ENCODE measurements around the gene SYMPK.

The SYMPK gene

DNA sequence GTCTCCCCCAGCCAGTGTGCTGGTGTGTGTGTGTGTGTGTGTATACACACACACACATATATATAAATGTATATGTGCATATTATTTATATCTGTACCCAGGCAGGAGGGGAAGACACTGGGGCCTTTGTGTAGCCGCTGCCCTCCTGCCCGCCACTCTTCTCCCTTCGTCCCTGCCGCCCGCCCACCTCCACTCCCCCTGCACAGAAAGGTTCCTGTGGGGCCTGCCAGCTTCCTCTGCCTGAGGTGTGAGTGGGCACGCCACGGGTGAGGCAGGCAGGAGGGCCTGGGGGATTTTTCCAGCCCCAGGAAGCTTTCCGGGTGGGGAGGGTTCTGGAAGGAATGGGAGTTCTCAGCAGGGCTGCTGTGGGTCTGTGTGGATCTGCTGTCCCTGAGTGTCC is 16.1 kb upstream of the SYMPK start:
- H3K9me3 ChIP-seq, result no peaks in the 10 kb centered on the region
- DNase-seq, result no peak
- H3K27me3 ChIP-seq, result no peaks in the 10 kb centered on the region
- TF ChIP-seq, protein P1, sequence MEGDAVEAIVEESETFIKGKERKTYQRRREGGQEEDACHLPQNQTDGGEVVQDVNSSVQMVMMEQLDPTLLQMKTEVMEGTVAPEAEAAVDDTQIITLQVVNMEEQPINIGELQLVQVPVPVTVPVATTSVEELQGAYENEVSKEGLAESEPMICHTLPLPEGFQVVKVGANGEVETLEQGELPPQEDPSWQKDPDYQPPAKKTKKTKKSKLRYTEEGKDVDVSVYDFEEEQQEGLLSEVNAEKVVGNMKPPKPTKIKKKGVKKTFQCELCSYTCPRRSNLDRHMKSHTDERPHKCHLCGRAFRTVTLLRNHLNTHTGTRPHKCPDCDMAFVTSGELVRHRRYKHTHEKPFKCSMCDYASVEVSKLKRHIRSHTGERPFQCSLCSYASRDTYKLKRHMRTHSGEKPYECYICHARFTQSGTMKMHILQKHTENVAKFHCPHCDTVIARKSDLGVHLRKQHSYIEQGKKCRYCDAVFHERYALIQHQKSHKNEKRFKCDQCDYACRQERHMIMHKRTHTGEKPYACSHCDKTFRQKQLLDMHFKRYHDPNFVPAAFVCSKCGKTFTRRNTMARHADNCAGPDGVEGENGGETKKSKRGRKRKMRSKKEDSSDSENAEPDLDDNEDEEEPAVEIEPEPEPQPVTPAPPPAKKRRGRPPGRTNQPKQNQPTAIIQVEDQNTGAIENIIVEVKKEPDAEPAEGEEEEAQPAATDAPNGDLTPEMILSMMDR (IDR thresholded peaks at IDR 0.05; ENCODE audit: low read depth, low read length), result no peak
- H3K4me1 ChIP-seq, result no peaks in the 10 kb centered on the region
- peaks cover 4% of the 10 kb centered on the region for H3K36me3 ChIP-seq
- H3K4me3 ChIP-seq (ENCODE audit: low read depth, low read length), result no peak overlapping the region

DNA sequence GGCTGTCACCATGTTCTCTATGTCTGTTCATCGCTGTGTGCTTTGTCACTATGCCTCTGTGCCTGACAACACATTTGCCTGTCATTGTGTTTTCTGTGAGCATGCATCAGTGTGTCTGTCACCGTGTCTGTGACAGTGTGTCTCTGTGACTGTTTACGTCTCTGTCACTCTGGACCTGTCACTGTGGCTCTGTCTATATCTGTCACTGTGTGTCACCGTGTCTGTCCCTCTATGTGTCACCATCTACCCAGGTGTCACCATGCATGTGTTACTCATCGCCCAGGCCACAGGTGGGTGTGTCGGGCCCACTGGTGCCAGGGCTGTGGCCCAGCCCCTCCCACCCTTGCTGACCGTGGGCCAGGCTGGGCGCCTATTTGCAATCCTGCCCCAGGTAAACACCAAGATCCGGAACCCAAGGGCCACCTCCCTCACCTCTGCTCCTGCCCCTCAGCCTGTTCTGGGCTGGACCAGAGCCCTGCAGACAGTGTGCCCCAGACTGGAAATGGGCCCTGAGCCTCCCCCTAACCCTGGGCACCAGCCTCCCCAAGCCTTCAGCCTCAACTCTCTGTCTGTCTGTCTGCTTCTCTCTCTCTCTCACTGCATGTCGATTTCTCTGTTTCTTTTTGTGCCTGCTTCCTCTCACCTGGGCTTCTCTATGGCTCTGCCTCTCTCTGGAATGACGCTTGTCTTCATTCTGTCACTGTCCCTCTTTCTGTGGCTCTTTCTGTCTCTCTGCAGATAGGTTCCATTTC is 15.3 kb upstream of the SYMPK start:
- Histone ChIP-seq H3K4me1 (no peaks in the 10 kb centered on the region), H3K36me3 (no peaks in the 10 kb centered on the region), H3K27me3 (no peaks in the 10 kb centered on the region), H3K9me3 (no peaks in the 10 kb centered on the region), H3K4me3 (ENCODE audit: low read depth, low read length) (no peak overlapping the region)
- TF ChIP-seq, protein P1 (IDR thresholded peaks at IDR 0.05; ENCODE audit: low read depth, low read length), result no peak
- DNase-seq, result no peak

DNA sequence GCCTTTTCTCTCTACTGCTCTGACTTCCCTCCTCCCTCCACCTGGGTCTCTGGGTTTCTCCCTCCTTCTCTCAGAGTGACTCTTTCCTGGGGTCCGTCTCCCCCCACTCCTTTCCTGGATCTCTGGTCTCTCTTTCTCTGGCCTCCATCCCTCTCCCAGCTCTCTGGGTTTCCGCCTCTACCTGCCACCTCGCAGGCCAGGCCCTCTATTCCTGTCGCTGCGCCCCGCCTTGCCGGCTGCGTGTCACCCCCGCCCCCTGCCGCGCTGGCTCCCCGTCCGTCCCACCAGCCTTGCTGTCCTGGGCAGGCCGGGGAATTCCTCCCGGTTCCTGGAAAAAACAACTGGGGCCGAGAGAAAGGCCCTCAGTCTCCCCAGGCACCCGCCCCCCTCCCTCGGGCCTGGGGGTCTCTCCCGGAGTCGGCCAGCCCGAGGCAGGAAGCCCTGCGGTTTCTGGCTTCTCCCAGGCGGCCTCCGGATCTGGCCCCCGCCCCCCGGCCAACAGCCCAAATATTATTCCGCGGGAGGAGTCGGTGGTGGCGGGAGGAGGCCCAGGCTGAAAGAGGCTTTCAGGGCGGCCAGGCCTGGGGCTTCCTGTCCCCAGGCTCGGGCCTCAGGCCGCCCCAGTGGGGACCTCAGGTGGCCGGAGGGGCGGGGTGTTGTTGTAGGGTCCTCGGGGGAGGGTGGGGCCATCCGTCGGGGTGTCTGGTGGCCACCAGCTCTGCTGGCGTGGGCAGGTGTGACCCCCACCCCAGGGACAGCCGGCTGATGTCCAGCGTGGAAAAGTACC is 13.7 kb upstream of the SYMPK start:
- Histone ChIP-seq H3K4me3 (ENCODE audit: low read depth, low read length) (no peak overlapping the region), H3K36me3 (no peaks in the 10 kb centered on the region), H3K9me3 (no peaks in the 10 kb centered on the region), H3K4me1 (no peaks in the 10 kb centered on the region), H3K27me3 (no peaks in the 10 kb centered on the region)
- TF ChIP-seq, protein P1 (IDR thresholded peaks at IDR 0.05; ENCODE audit: low read depth, low read length), result no peak
- DNase-seq, result no peak

DNA sequence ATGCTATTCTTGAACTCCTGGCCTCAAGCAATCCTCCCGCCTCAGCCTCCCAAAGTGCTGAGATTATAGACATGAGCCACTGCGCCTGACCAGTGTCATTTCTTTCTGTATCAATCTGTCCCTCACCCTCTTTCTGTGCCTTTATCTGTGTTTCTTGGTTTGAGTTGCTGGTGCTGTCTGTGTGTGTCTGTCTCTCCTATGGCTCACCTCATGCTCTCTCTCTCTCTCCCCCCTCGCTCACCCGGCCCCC is 13.1 kb upstream of the SYMPK start:
- DNase-seq, result no peak
- TF ChIP-seq, protein P1 (IDR thresholded peaks at IDR 0.05; ENCODE audit: low read depth, low read length), result no peak
- no peaks in the 10 kb centered on the region for H3K36me3 ChIP-seq
- no peaks in the 10 kb centered on the region for H3K9me3 ChIP-seq
- H3K4me1 ChIP-seq, result no peaks in the 10 kb centered on the region
- no peaks in the 10 kb centered on the region for H3K27me3 ChIP-seq
- no peak overlapping the region for H3K4me3 ChIP-seq (ENCODE audit: low read depth, low read length)

DNA sequence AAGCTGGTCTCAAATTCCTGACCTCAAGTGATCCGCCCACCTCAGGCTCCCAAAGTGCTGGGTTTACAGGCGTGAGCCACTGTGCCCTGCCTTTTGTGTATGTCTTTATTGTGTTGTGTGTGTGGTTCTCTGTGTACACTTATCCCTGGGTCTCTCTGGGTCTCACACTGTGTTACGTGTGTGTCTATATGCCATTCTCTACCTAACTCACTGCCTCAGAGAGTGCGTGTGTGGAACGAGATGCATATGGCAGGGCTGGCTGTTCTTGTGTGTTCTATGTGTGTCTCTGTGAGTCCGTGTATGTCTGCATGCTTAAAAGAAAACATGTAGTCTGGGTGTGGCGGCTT is 11.6 kb upstream of the SYMPK start:
- TF ChIP-seq, protein P1 (IDR thresholded peaks at IDR 0.05; ENCODE audit: low read depth, low read length), result no peak
- Histone ChIP-seq H3K4me3 (ENCODE audit: low read depth, low read length) (no peak overlapping the region), H3K4me1 (no peaks in the 10 kb centered on the region), H3K36me3 (no peaks in the 10 kb centered on the region), H3K9me3 (no peaks in the 10 kb centered on the region), H3K27me3 (no peaks in the 10 kb centered on the region)
- no peak for DNase-seq

DNA sequence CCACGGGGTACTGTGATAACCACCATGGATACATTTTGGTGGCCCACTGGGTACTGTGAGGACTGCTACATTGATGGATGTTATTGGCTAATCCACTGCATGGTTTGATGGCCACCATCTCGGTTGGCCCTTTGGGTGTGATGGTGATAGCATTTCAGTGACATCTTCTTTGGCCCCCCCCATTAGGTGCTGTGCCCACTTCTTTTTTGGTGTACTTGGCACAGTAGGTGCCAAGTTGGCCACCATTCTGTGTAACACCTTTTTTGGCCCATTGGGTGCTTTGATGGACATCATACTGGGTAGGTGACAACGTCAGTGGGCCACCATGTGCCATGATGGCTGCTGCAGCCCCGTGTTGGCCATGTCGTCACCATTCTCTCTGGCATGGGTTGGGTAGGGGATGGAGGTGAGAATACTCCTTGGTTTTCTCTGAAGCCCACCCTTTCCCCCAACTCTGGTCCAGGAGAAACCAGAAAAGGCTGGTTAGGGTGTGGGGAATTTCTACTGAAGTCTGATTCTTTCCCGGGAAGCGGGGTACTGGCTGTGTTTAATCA is 10.3 kb upstream of the SYMPK start:
- Histone ChIP-seq H3K9me3 (no peaks in the 10 kb centered on the region), H3K4me1 (no peaks in the 10 kb centered on the region), H3K36me3 (no peaks in the 10 kb centered on the region), H3K27me3 (peaks cover 9% of the 10 kb centered on the region), H3K4me3 (ENCODE audit: low read depth, low read length) (no peak overlapping the region)
- TF ChIP-seq, protein P1 (IDR thresholded peaks at IDR 0.05; ENCODE audit: low read depth, low read length), result no peak
- no peak for DNase-seq

Data from BE2C (cell line).